Fibroblast of lung (primary cell): ENCODE measurements around the gene ARHGEF3. TPM values are rescaled to one million over a fixed set of nuclear protein-coding genes. Genes with fewer than 3 reads are reported as not detected.

Experiments used
- DNase-seq, 2 donors: peaks; one replicate each; pipeline versions ENCODE4 v3.0.0 to v3.0.0-alpha.2; 2010; ENCODE audit warnings: low read depth in 2 of 2
- H2AFZ ChIP-seq: 2 replicates; pipeline ENCODE4 v1.5.1; 2012; ENCODE audit warnings: low read length, control low read depth, inconsistent platforms
- H3K27ac ChIP-seq: 2 replicates; pipeline ENCODE4 v1.5.1; 2011; ENCODE audit warnings: low read length, control low read depth; ENCODE audit not compliant: insufficient read depth
- H3K27me3 ChIP-seq: 2 replicates; pipeline ENCODE4 v1.5.1; 2011; ENCODE audit warnings: mild to moderate bottlenecking, low read length; ENCODE audit not compliant: control insufficient read depth, insufficient read depth
- H3K36me3 ChIP-seq: 2 replicates; pipeline ENCODE4 v1.5.1; 2011; ENCODE audit warnings: low read length; ENCODE audit not compliant: control insufficient read depth, insufficient read depth
- H3K4me1 ChIP-seq: 2 replicates; pipeline ENCODE4 v1.5.1; 2011; ENCODE audit warnings: low read length; ENCODE audit not compliant: control insufficient read depth, insufficient read depth; ENCODE audit errors: extremely low read depth
- H3K4me2 ChIP-seq: 2 replicates; pipeline ENCODE4 v1.5.1; 2011; ENCODE audit warnings: low read length, control low read depth; ENCODE audit not compliant: insufficient read depth; ENCODE audit errors: extremely low read depth
- H3K4me3 ChIP-seq, 4 experiments: fragments of 200-600 bp in 1 of 4; sonication (generic) in 1 of 4; replicated peaks in 1 of 4; 2 replicates each; pipeline ENCODE4 v1.5.1; 2011 to 2016; ENCODE audit warnings: low read length in 4 of 4, low read depth in 3 of 4, mild to moderate bottlenecking in 3 of 4, control low read depth in 2 of 4, inconsistent platforms in 1 of 4, mixed read lengths in 1 of 4; ENCODE audit not compliant: insufficient read depth in 1 of 4; ENCODE audit errors: control extremely low read depth in 1 of 4
- H3K79me2 ChIP-seq: 2 replicates; pipeline ENCODE4 v1.5.1; 2012; ENCODE audit warnings: mild to moderate bottlenecking, low read length, inconsistent platforms; ENCODE audit not compliant: control insufficient read depth, insufficient read depth
- H3K9ac ChIP-seq: 2 replicates; pipeline ENCODE4 v1.5.1; 2011; ENCODE audit warnings: mild to moderate bottlenecking, low read length, control low read depth; ENCODE audit not compliant: insufficient read depth
- H3K9me3 ChIP-seq: 2 replicates; pipeline ENCODE4 v1.5.1; 2012; ENCODE audit warnings: low read depth, low read length; ENCODE audit not compliant: control insufficient read depth, insufficient read depth
- H4K20me1 ChIP-seq: 2 replicates; pipeline ENCODE4 v1.5.1; 2011; ENCODE audit warnings: low read length; ENCODE audit not compliant: control insufficient read depth, insufficient read depth; ENCODE audit errors: extremely low read depth
- EZH2 ChIP-seq: IDR thresholded peaks from 2 replicates; pipeline ENCODE4 v1.5.1; 2012; ENCODE audit warnings: low read length, control low read depth, mild to moderate bottlenecking; ENCODE audit errors: missing control alignments
- polyA plus RNA-seq, 2 donors: library from polyadenylated mRNA; depleted of rRNA in 1 of 2; stranded (reverse) in 1 of 2; unstranded in 1 of 2; fragments of >200 nt; gene quantifications; 2 replicates each; pipeline ENCODE4 v1.2.1, GENCODE V29; 2011 to 2012; ENCODE audit warnings: missing spikeins in 1 of 2
- total RNA-seq: library from RNA; depleted of rRNA; stranded (reverse); fragments of >200 nt; gene quantifications from 2 replicates; pipeline ENCODE4 v1.2.1, GENCODE V29; 2014
- TF ChIP-seq, protein P1 (sequence below), 2 donors: IDR thresholded peaks in 1 of 2; conservative IDR thresholded peaks in 1 of 2; 1 replicate in 1 of 2; 2 replicates in 1 of 2; pipeline ENCODE4 v1.5.1; 2011 to 2012; ENCODE audit warnings: low read length in 2 of 2, control low read depth in 1 of 2, inconsistent platforms in 1 of 2, low read depth in 1 of 2, mild to moderate bottlenecking in 1 of 2

ARHGEF3 gene
- total and polyA plus RNA-seq, 2 donors (not counting 1 experiment from before 2014, with no cell fraction given) = 2.6 to 16.7 TPM

DNA sequence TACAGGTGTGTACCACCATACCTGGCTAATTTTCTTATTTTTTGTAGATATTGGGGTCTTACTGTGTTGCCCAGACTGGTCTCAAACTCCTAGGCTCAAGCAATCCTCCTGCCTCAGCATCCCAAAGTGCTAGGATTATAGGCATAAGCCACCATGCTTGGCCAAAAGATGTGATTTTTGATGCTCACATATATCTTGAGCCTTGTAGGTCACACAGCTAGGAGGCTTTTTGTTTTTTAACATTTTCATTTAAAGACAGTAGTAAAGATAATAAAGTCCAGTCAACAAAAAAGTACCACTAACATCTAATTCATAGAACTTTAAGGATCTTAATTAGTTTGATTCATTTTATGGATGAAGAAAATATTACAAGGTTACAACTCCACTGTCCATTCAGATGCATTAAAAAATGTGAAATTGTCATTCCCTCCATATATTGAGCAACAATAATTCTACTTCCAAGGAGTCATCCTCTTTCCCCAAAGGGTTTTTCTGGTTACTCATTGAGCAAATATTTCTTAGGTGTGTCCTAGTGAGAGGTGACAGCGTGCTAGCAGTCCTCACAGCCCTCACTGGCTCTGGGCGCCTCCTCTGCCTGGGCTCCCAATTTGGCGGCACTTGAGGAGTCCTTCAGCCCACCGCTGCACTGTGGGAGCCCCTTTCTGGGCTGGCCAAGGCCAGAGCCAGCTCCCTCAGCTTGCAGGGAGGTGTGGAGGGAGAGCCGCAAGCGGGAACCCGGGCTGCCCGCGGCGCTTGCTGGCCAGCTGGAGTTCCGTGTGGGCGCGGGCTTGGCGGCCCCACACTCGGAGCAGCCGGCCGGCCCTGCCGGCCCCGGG, 110.4 kb downstream of the ARHGEF3 start:
- Histone ChIP-seq H3K4me2 (no peak overlapping the region), H3K27me3 (no peaks in the 10 kb centered on the region), H2AFZ (no peak overlapping the region), H4K20me1 (no peaks in the 10 kb centered on the region), H3K36me3 (no peaks in the 10 kb centered on the region), H3K4me1 (no peaks in the 10 kb centered on the region), H3K27ac (no peak overlapping the region), H3K9ac (no peak overlapping the region), H3K4me3 (no peak overlapping the region), H3K9me3 (no peaks in the 10 kb centered on the region), H3K79me2 (no peaks in the 10 kb centered on the region)
- TF ChIP-seq, protein P1, sequence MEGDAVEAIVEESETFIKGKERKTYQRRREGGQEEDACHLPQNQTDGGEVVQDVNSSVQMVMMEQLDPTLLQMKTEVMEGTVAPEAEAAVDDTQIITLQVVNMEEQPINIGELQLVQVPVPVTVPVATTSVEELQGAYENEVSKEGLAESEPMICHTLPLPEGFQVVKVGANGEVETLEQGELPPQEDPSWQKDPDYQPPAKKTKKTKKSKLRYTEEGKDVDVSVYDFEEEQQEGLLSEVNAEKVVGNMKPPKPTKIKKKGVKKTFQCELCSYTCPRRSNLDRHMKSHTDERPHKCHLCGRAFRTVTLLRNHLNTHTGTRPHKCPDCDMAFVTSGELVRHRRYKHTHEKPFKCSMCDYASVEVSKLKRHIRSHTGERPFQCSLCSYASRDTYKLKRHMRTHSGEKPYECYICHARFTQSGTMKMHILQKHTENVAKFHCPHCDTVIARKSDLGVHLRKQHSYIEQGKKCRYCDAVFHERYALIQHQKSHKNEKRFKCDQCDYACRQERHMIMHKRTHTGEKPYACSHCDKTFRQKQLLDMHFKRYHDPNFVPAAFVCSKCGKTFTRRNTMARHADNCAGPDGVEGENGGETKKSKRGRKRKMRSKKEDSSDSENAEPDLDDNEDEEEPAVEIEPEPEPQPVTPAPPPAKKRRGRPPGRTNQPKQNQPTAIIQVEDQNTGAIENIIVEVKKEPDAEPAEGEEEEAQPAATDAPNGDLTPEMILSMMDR (conservative IDR thresholded peaks at IDR 0.05 in 1 of 2, IDR thresholded peaks at IDR 0.05 in 1 of 2; ENCODE audit: low read depth in 1 of 2, low read length in 2 of 2) = no peak
- TF ChIP-seq EZH2 = no peak
- DNase-seq = no peak

DNA sequence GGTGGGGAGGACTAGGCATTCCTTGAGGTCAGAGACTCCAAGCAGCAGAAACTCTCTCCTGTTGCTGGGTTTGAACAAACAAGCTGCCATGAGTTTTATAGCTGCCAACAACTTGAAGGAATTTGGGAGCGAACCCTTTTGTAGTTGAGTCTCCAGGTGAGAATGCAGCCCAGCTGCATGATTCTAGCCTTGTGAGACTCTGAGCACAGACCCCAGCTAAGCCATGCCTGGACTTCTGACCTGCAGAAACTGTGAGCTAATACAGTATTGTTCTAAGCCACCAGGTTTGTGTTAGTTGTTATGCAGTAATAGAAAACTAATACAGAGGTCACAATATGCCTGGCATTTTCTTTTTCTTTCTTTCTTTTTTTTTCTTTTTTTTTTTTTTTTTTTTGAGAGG, 112.4 kb downstream of the ARHGEF3 start:
- no peak overlapping the region for H3K27ac ChIP-seq
- H4K20me1 ChIP-seq = no peaks in the 10 kb centered on the region
- DNase-seq = no peak
- H3K79me2 ChIP-seq = no peaks in the 10 kb centered on the region
- no peak overlapping the region for H3K9ac ChIP-seq
- H3K27me3 ChIP-seq = no peaks in the 10 kb centered on the region
- no peaks in the 10 kb centered on the region for H3K36me3 ChIP-seq
- no peaks in the 10 kb centered on the region for H3K4me1 ChIP-seq
- H3K9me3 ChIP-seq = no peaks in the 10 kb centered on the region
- no peak overlapping the region for H2AFZ ChIP-seq
- H3K4me2 ChIP-seq = no peak overlapping the region
- no peak overlapping the region for H3K4me3 ChIP-seq
- TF ChIP-seq, protein P1 (conservative IDR thresholded peaks at IDR 0.05 in 1 of 2, IDR thresholded peaks at IDR 0.05 in 1 of 2; ENCODE audit: low read depth in 1 of 2, low read length in 2 of 2) = no peak
- TF ChIP-seq EZH2 = no peak

DNA sequence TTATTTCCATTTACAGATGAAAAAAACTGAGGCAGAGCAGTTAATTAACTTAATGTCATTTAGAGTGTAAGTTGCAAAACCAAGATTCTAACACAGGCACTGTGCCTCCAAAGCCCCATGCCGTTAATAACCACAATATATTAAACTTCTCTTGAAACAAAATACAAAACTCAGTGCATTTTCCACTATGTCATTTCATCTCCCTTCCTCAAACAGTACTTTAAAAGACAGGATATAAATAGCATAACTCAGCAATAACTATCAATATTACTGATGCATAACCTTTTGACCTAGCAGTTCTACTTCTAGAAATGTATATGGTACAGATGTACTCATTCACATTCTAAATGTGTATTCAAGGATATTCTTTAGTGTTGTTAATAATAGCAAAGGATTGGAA, 113.6 kb downstream of the ARHGEF3 start:
- Histone ChIP-seq H3K27ac (no peak overlapping the region), H3K4me3 (no peak overlapping the region), H3K9ac (no peak overlapping the region), H3K79me2 (no peaks in the 10 kb centered on the region), H3K4me1 (no peaks in the 10 kb centered on the region), H2AFZ (no peak overlapping the region), H3K27me3 (no peaks in the 10 kb centered on the region), H3K4me2 (no peak overlapping the region), H4K20me1 (no peaks in the 10 kb centered on the region), H3K36me3 (no peaks in the 10 kb centered on the region), H3K9me3 (no peaks in the 10 kb centered on the region)
- DNase-seq = no peak
- TF ChIP-seq, protein P1 (conservative IDR thresholded peaks at IDR 0.05 in 1 of 2, IDR thresholded peaks at IDR 0.05 in 1 of 2; ENCODE audit: low read depth in 1 of 2, low read length in 2 of 2) = no peak
- TF ChIP-seq EZH2 = no peak
